ENCODE measurements around the gene CDC27.
"Not testable (repeated sequence)": the region's sequence is repeated elsewhere in the genome, so short reads cannot be mapped to it uniquely, and the experiment has no call there.

Gene CDC27

GRCh38 chr17:47078801-47079200 lies 110.3 kb downstream of the CDC27 start:
- no peaks in the 10 kb centered on the region for H4K20me1 ChIP-seq (ENCODE audit: insufficient read depth, low read length)
- no peak for DNase-seq
- no peak overlapping the region for H3K27ac ChIP-seq (ENCODE audit: low read length)
- no peaks in the 10 kb centered on the region for H3K9me3 ChIP-seq (ENCODE audit: insufficient read depth, low read length, severe bottlenecking)
- H3K36me3 ChIP-seq (ENCODE audit: insufficient read depth, low read length), result no peaks in the 10 kb centered on the region
- no peak overlapping the region for H2AFZ ChIP-seq (ENCODE audit: low read depth, low read length)
- H3K27me3 ChIP-seq (ENCODE audit: insufficient read depth, low read length, poor library complexity), result no peaks in the 10 kb centered on the region
- TF ChIP-seq EZH2 (IDR thresholded peaks at IDR 0.05; ENCODE audit: borderline replicate concordance, low read depth, low read length, severe bottlenecking) (no peak), CTCF (IDR thresholded peaks at IDR 0.05; ENCODE audit: borderline replicate concordance, extremely low read depth, low read length, poor library complexity, severe bottlenecking) (no peak)
- no peak overlapping the region for H3K4me3 ChIP-seq (ENCODE audit: low read depth in 1 of 2, low read length in 2 of 2)
- ATAC-seq (ENCODE audit: insufficient read depth, low read depth), result no peak
- no peak overlapping the region for H3K4me2 ChIP-seq (ENCODE audit: insufficient read depth, low read length)
- H3K4me1 ChIP-seq (ENCODE audit: insufficient read depth, low read length), result no peaks in the 10 kb centered on the region
- no peak overlapping the region for H3K9ac ChIP-seq (ENCODE audit: low read depth, low read length)
- no peaks in the 10 kb centered on the region for H3K79me2 ChIP-seq (ENCODE audit: insufficient read depth, low read length)

GRCh38 chr17:47077576-47077975 lies 111.5 kb downstream of the CDC27 start:
- TF ChIP-seq CTCF (IDR thresholded peaks at IDR 0.05; ENCODE audit: borderline replicate concordance, extremely low read depth, low read length, poor library complexity, severe bottlenecking) (no peak), EZH2 (IDR thresholded peaks at IDR 0.05; ENCODE audit: borderline replicate concordance, low read depth, low read length, severe bottlenecking) (no peak)
- ATAC-seq (ENCODE audit: insufficient read depth, low read depth) (no peak), DNase-seq (no peak)
- H3K36me3 ChIP-seq (ENCODE audit: insufficient read depth, low read length), result no peaks in the 10 kb centered on the region
- no peaks in the 10 kb centered on the region for H3K9me3 ChIP-seq (ENCODE audit: insufficient read depth, low read length, severe bottlenecking)
- H3K4me1 ChIP-seq (ENCODE audit: insufficient read depth, low read length), result no peaks in the 10 kb centered on the region
- H2AFZ ChIP-seq (ENCODE audit: low read depth, low read length), result no peak overlapping the region
- H3K4me3 ChIP-seq (ENCODE audit: low read depth in 1 of 2, low read length in 2 of 2), result no peak overlapping the region
- no peaks in the 10 kb centered on the region for H4K20me1 ChIP-seq (ENCODE audit: insufficient read depth, low read length)
- no peaks in the 10 kb centered on the region for H3K27me3 ChIP-seq (ENCODE audit: insufficient read depth, low read length, poor library complexity)
- no peaks in the 10 kb centered on the region for H3K79me2 ChIP-seq (ENCODE audit: insufficient read depth, low read length)
- H3K9ac ChIP-seq (ENCODE audit: low read depth, low read length), result no peak overlapping the region
- H3K4me2 ChIP-seq (ENCODE audit: insufficient read depth, low read length), result no peak overlapping the region
- H3K27ac ChIP-seq (ENCODE audit: low read length), result no peak overlapping the region

- no peak for ATAC-seq (ENCODE audit: insufficient read depth, low read depth)
- Histone ChIP-seq H3K9me3 (ENCODE audit: insufficient read depth, low read length, severe bottlenecking) (no peaks in the 10 kb centered on the region), H3K9ac (ENCODE audit: low read depth, low read length) (no peak overlapping the region), H2AFZ (ENCODE audit: low read depth, low read length) (no peak overlapping the region), H3K27me3 (ENCODE audit: insufficient read depth, low read length, poor library complexity) (no peaks in the 10 kb centered on the region), H4K20me1 (ENCODE audit: insufficient read depth, low read length) (no peaks in the 10 kb centered on the region), H3K36me3 (ENCODE audit: insufficient read depth, low read length) (no peaks in the 10 kb centered on the region), H3K27ac (ENCODE audit: low read length) (no peak overlapping the region), H3K4me2 (ENCODE audit: insufficient read depth, low read length) (no peak overlapping the region), H3K4me1 (ENCODE audit: insufficient read depth, low read length) (no peaks in the 10 kb centered on the region), H3K79me2 (ENCODE audit: insufficient read depth, low read length) (no peaks in the 10 kb centered on the region), H3K4me3 (ENCODE audit: low read depth in 1 of 2, low read length in 2 of 2) (no peak overlapping the region)
- TF ChIP-seq EZH2 (IDR thresholded peaks at IDR 0.05; ENCODE audit: borderline replicate concordance, low read depth, low read length, severe bottlenecking) (no peak), CTCF (IDR thresholded peaks at IDR 0.05; ENCODE audit: borderline replicate concordance, extremely low read depth, low read length, poor library complexity, severe bottlenecking) (no peak)
- no peak for DNase-seq
Observed at GRCh38 chr17:47076171-47076570, 112.9 kb downstream of the CDC27 start.

- H3K79me2 ChIP-seq (ENCODE audit: insufficient read depth, low read length); H3K4me1 ChIP-seq (ENCODE audit: insufficient read depth, low read length); H3K9me3 ChIP-seq (ENCODE audit: insufficient read depth, low read length, severe bottlenecking); H3K27ac ChIP-seq (ENCODE audit: low read length); DNase-seq; H3K4me3 ChIP-seq (ENCODE audit: low read depth in 1 of 2, low read length in 2 of 2); H3K27me3 ChIP-seq (ENCODE audit: insufficient read depth, low read length, poor library complexity); H3K4me2 ChIP-seq (ENCODE audit: insufficient read depth, low read length); H2AFZ ChIP-seq (ENCODE audit: low read depth, low read length); ATAC-seq (ENCODE audit: insufficient read depth, low read depth); H4K20me1 ChIP-seq (ENCODE audit: insufficient read depth, low read length); H3K36me3 ChIP-seq (ENCODE audit: insufficient read depth, low read length); H3K9ac ChIP-seq (ENCODE audit: low read depth, low read length): not testable (repeated sequence)
Observed at GRCh38 chr17:47074361-47074760, 114.7 kb downstream of the CDC27 start.

- H4K20me1 ChIP-seq (ENCODE audit: insufficient read depth, low read length); H3K4me3 ChIP-seq (ENCODE audit: low read depth in 1 of 2, low read length in 2 of 2); H3K27me3 ChIP-seq (ENCODE audit: insufficient read depth, low read length, poor library complexity); H3K4me2 ChIP-seq (ENCODE audit: insufficient read depth, low read length); ATAC-seq (ENCODE audit: insufficient read depth, low read depth); H3K9me3 ChIP-seq (ENCODE audit: insufficient read depth, low read length, severe bottlenecking); DNase-seq; H3K9ac ChIP-seq (ENCODE audit: low read depth, low read length); H3K36me3 ChIP-seq (ENCODE audit: insufficient read depth, low read length); H3K4me1 ChIP-seq (ENCODE audit: insufficient read depth, low read length); H2AFZ ChIP-seq (ENCODE audit: low read depth, low read length); H3K79me2 ChIP-seq (ENCODE audit: insufficient read depth, low read length); H3K27ac ChIP-seq (ENCODE audit: low read length): not testable (repeated sequence)
Observed at GRCh38 chr17:47073629-47074028, 115.5 kb downstream of the CDC27 start.
